ENCODE data around the gene AMN1. TPM values are rescaled to one million over a fixed set of nuclear protein-coding genes. Genes with fewer than 3 reads are reported as not detected.

The AMN1 gene
- total RNA-seq, 4 donors from 2014 or later: 5.7 to 10.5 (median 8.7) TPM; not detected in 1

- Histone ChIP-seq H3K27me3 (no peaks in the 10 kb centered on the region), H3K27ac (no peak overlapping the region), H3K4me1 (peaks cover 0 to 8% (median 4%) of the 10 kb centered on the region in 4 donors), H3K36me3 (peaks cover 0 to 7% (median 0%) of the 10 kb centered on the region in 4 donors), H3K4me3 (no peak overlapping the region), H3K9me3 (peaks cover 3 to 4% of the 10 kb centered on the region in 2 donors)
- no peak for DNase-seq
- intact Hi-C loops (cut with DNase I; ENCODE audit: low total_unique reads) (no loop called here), in situ Hi-C loops (cut with MboI; ENCODE audit: low pct_ligation_motif_present in 1 of 4, low pct_unique_long_range_greater_than_20kb in 1 of 4, low sequenced_read_pairs in 3 of 4) (loop anchor here in 3 of 4 donors (25.0 kb wide), 3 partner anchors 298 to 1023 kb away; partner anchors contain the start of genes RESF1 (in 2 of the 3) and DNM1L (in 1 of the 3))
- TF ChIP-seq EP300 (IDR thresholded peaks at IDR 0.05; ENCODE audit: low read depth) (no peak), CTCF (IDR thresholded peaks at IDR 0.05) (no peak), POLR2A (IDR thresholded peaks at IDR 0.05) (no peak), POLR2AphosphoS5 (IDR thresholded peaks at IDR 0.05) (no peak)
- 83 to 92% methylated on average over 6 of the region's 6 CpGs for WGBS, 2 donors (ENCODE audit: low coverage in 1 of 2)
Observed at GRCh38 chr12:31664038-31664437, 64.8 kb downstream of the AMN1 start.

GRCh38 chr12:31663576-31663975 lies 65.2 kb downstream of the AMN1 start:
- intact Hi-C loops (cut with DNase I; ENCODE audit: low total_unique reads) (no loop called here), in situ Hi-C loops (cut with MboI; ENCODE audit: low pct_ligation_motif_present in 1 of 4, low pct_unique_long_range_greater_than_20kb in 1 of 4, low sequenced_read_pairs in 3 of 4) (loop anchor here in 3 of 4 donors (25.0 kb wide), 3 partner anchors 299 to 1024 kb away; partner anchors contain the start of genes RESF1 (in 2 of the 3) and DNM1L (in 1 of the 3))
- Histone ChIP-seq H3K4me3 (no peak overlapping the region), H3K27ac (no peak overlapping the region), H3K4me1 (peaks cover under 1 to 8% (median 6%) of the 10 kb centered on the region in 4 donors), H3K9me3 (no peaks in the 10 kb centered on the region), H3K27me3 (no peaks in the 10 kb centered on the region), H3K36me3 (peaks cover 0 to 2% (median 0%) of the 10 kb centered on the region in 4 donors)
- WGBS, 2 donors (ENCODE audit: low coverage in 1 of 2): 77 to 82% methylated on average over 4 of the region's 4 CpGs
- TF ChIP-seq POLR2A (IDR thresholded peaks at IDR 0.05): no peak
- no peak for TF ChIP-seq CTCF (IDR thresholded peaks at IDR 0.05)
- TF ChIP-seq POLR2AphosphoS5 (IDR thresholded peaks at IDR 0.05): no peak
- no peak for TF ChIP-seq EP300 (IDR thresholded peaks at IDR 0.05; ENCODE audit: low read depth)
- DNase-seq: no peak

- intact Hi-C loops (cut with DNase I; ENCODE audit: low total_unique reads): no loop called here
- 91 to 94% methylated on average over 5 to 6 of the region's 6 CpGs for WGBS, 2 donors (ENCODE audit: low coverage in 1 of 2)
- Histone ChIP-seq H3K4me1 (peaks cover 3 to 11% (median 10%) of the 10 kb centered on the region in 4 donors), H3K36me3 (no peaks in the 10 kb centered on the region), H3K27me3 (no peaks in the 10 kb centered on the region), H3K9me3 (no peaks in the 10 kb centered on the region), H3K27ac (no peak overlapping the region), H3K4me3 (no peak overlapping the region)
- no peak for DNase-seq
- TF ChIP-seq CTCF (IDR thresholded peaks at IDR 0.05) (no peak), POLR2AphosphoS5 (IDR thresholded peaks at IDR 0.05) (no peak), EP300 (IDR thresholded peaks at IDR 0.05; ENCODE audit: low read depth) (no peak), POLR2A (IDR thresholded peaks at IDR 0.05) (no peak)
- in situ Hi-C loops (cut with MboI; ENCODE audit: low pct_ligation_motif_present in 1 of 4, low pct_unique_long_range_greater_than_20kb in 1 of 4, low sequenced_read_pairs in 3 of 4): loop anchor here in 3 of 4 donors (25.0 kb wide), 3 partner anchors 300 to 1025 kb away; partner anchors contain the start of genes RESF1 (in 2 of the 3) and DNM1L (in 1 of the 3)
Observed at GRCh38 chr12:31662176-31662849, 66.5 kb downstream of the AMN1 start.

All from transverse colon (tissue), 4 donors.